PC-9 (cell line): ENCODE results near the gene VENTX.

Source experiments
- CTCF ChIP-seq: fragments of 200-600 bp; sonication (generic); conservative IDR thresholded peaks from 2 replicates; pipeline ENCODE4 v1.6.1; 2017; ENCODE audit warnings: mixed run types, antibody characterized with exemption, mild to moderate bottlenecking, moderate library complexity
- EZH2 ChIP-seq: fragments of 200-600 bp; sonication (generic); IDR thresholded peaks from 2 replicates; pipeline ENCODE4 v1.8.0; 2017; ENCODE audit warnings: antibody characterized with exemption, low read depth

- TF ChIP-seq CTCF (no peak), EZH2 (no peak)
Observed at GRCh38 chr10:133215586-133215985, 22.1 kb upstream of the VENTX start.
